HG03175 (cell line): ENCODE results near the gene BARHL2.

Experiments used
- ATAC-seq: cut with Tn5 transposase; IDR thresholded peaks from one replicate; pipeline ENCODE4 v1.9.1; 2021; ENCODE audit warnings: mild to moderate bottlenecking, moderate library complexity; ENCODE audit not compliant: unreplicated experiment

Gene BARHL2

DNA sequence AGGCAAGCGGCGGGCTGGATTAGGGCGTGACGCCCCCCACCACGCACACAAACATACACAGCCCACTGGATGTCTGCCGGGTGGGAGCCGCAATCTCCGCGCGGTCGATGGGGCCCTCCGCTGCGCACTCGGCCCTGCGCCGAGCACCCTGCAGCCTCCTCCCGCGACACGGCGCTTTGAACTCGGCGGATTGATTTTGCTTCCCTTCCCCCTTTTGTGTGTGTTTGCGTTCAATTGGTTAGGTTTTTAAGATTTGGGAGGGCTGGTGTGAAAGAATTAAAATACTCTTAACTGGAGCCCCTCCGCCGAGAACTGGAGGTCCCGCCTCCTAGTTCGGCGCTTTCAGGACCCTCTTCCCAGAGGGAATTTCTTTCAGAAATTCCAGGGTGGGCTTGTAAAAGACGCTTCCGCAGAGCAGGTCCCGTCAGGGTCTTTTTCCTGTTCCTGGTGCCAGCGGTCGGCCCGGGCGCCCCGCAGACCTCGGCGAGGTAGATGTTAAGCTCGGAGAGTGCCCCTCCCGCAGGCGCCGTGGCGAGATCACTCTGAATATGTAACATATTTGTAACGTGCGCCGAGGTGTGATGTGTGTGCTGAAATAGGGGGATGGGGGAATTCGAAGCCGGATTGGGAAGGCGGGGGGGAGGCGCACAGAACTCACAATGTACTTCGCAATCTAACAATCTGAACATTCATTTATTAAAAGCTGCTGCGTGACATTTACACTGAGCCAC is 8.0 kb upstream of the BARHL2 start:
- ATAC-seq, result no peak

DNA sequence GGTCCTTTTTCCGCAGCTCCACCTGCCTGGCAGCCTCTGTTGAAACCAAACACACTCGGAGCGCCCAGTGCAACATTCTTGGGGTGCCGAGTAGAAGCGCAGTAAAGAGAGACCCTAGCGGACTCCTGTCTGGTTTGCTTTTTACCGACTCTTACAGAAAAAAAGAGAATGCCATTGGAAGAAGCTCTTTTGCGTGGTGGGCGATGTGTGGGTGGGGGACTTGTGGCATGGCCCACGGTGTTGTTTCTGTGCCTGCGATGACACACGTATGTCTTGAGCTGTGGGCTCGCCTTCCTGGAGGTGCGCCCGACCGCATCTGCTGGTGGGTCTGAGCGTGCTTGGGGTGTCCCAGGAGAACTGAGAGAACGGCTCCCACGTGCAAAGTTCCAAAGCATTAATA is 7.3 kb upstream of the BARHL2 start:
- ATAC-seq, result no peak

- no peak for ATAC-seq
Observed at GRCh38 chr1:90723590-90724108, 6.5 kb upstream of the BARHL2 start.

- no peak for ATAC-seq
Observed at GRCh38 chr1:90722874-90723589, 5.9 kb upstream of the BARHL2 start.

- ATAC-seq, result peak; percentile 64
Observed at GRCh38 chr1:90721210-90722194, 4.4 kb upstream of the BARHL2 start.

GRCh38 chr1:90720145-90720636 is 3.1 kb upstream of the BARHL2 start:
- no peak for ATAC-seq

DNA sequence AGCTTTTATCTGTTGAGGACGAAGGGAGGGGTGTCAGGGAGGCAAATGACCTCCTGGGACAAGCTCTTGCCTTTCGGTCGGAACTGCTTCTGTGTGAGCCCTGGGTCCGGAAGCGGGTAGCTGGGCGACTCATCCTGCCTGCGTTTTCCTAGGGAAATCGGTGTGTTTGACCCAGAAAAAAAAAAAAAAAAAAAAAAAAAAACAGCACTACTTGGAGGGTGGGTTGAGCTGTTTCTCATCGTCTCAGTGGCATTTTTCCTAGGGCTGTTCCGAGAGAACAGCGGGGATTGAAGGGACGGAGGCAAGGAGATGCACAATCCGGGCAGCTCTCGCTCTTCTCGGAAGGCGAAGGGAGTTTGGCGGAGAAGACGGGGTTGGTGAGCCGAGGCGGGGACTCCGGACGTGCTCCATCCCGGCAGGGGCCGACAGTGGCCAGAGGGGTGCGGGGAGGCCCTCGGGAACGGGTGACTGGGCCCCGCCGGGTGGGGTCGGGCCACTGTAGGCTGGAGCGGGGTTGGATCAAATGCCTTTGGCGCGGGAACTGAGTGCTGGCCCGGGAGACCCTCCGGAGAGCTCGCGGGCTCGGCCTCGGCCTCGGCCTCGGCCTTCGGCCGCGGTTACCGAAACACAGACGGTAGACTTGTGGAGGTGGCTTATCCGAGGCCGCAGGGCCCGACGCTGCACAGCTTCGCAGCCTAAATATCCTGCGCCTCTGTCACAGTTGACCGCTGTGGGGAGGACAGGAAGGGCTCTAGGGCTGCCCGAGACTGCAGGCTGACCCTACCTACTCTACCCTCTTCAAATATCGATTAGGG is 2.4 kb upstream of the BARHL2 start:
- no peak for ATAC-seq

GRCh38 chr1:90718411-90719329 is 1.6 kb upstream of the BARHL2 start:
- no peak for ATAC-seq

DNA sequence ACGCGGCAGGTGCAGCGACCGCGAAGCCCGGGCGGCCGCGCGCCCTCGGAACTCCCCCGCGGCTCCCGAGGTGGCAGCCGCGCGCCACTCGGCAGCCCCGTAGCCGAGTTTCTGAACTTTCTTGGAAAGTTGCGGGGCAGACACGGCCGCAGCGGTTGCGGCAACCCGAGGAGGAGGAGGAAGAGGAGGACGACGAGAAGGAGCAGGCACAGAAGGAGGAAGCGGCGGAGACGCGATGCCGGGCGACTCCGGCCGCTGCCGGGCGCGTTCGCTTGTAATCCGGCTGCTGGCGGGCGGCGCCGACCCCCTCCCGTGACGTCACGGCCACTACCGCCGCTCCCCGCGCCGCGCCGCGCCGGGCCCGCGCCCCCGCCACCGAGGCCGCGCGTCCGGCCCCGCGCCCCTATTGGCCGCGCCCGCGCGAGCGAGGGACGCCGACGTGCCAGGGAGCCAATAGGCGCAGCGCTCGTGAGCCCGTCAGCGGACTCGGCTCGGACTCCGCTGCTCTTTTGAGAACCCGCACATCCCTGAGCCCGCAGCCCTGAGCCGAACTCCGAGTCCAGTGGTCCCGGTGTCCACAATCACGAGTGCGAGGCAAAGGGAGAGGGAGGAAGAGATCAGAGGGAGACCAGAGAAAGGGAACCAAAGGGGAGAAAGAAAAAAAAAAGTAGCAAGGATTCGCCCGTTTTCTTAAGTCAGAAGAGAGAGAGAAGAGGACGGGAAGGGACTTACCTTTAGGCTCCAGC is 736 bp upstream of the BARHL2 start:
- no peak for ATAC-seq

DNA sequence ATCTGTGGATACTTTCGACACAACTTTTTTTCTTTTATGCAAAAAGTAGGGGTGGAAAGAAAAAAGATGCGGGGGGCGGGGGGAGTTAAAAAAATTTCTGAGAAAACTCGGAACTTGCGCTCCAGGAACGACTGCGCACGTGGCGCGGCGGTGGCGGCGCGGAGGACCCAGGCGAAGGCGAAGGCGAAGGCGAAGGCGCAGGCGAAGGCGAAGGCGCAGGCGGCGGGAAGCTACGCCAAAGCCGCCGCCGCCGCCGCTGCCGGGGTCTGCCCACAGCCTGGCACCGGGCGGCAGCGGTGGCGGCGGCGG is 208 bp upstream of the BARHL2 start:
- ATAC-seq, result no peak

GRCh38 chr1:90716243-90716551 is 905 bp downstream of the BARHL2 start:
- no peak for ATAC-seq

DNA sequence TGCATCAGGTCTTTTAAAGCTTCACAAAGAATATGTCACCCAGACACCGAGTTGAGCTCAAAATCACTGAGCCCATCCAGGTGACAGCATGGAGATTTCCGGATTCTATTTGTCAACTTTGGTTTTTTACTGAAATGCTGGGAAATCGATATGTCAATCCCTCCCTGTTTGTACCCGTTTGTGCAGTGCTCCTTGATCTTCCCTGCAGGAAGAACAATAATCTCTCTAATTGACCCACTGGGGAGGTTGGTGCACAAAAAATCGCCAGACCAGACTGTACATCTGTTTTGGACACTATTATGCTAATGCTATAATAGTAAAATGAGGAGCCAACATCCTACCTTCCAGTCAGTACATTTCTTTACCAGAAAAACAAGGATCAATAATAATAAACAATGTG is 1.8 kb downstream of the BARHL2 start:
- ATAC-seq, result no peak

- ATAC-seq, result no peak
Observed at GRCh38 chr1:90714521-90714951, 2.6 kb downstream of the BARHL2 start.

DNA sequence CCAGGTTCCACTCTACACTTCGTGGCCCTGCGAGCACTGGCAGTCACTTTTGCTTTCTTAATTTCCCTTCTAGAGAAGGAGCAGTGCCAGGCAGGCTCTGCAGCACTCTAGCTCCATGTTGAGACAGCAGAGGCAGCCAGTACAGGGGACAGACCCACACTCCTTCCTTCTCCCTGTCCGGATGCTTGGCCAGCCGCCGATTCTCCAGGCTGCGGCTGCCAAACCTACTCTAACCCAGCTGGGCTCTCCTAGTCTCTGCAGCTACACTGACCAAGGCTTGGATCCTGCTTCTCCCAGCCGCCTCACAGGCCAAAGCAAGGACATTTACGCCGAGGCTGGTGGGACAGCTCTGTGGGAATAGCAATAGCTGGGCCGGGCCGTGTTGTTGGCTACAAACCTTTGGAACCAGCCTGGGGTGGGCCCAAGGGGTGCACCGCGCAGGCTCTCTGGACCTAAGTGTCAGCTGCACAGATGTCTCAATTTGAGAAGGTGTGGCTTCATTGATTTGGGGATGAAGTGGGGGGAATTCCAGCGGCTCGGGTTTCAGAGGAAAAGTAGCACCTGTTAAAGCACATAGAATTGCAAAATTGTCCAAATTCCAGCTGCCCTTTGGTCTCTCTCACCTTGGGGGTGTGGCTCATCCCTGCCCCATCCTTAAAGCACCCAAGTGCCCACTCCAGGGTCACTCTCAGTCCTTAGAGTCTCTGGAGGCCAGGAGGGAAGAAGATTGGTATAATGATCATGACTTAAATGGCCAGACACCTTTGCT is 3.2 kb downstream of the BARHL2 start:
- no peak for ATAC-seq

GRCh38 chr1:90712915-90713730 is 4.0 kb downstream of the BARHL2 start:
- ATAC-seq, result no peak

DNA sequence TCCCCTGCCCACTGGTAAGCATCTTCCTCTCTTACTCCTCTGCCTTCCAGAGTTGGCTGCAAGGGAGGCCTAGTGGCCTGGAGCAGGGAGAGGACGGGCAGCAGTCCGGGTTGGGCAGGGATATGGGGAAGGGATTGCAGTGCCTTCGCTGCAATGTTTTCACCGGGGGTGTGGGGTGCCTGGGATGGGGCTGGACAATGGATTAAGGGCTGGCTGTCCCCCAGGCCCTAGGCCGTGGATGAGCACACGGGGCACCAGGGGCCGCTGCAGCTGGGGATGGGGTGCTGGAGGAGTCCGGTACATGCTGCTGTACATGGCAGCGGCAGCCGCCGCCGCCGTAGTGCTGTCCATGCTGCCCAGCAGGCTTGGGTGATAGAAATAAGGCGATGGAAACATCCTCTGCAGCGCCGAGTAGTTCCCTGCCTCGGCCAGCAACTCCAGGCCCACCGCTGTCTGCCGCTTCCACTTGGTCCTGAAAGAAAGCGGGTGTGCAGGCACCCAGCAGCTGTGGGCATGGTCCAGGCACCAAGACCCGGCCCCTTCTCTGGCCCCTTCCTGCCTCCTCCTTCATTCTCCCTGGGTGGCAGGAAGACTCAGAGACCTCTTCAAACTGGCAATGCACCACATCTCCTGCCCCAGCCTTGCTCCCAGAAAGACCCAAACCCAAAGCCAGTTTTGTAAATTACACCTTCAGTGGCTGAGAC is 4.8 kb downstream of the BARHL2 start:
- ATAC-seq, result no peak
